IPS-15b (cell line): ENCODE data around the gene CCDC34.
A peak's percentile ranks its signal among the peaks of the same experiment; 100 is the strongest.
"Not testable (repeated sequence)": the region's sequence is repeated elsewhere in the genome, so short reads cannot be mapped to it uniquely, and the experiment has no call there.

Experiments used
- H3K27me3 ChIP-seq: one replicate; pipeline ENCODE4 v1.6.1; 2013; ENCODE audit warnings: low read length; ENCODE audit not compliant: control insufficient read depth, insufficient read depth
- H3K36me3 ChIP-seq: one replicate; pipeline ENCODE4 v1.6.1; 2013; ENCODE audit warnings: low read length; ENCODE audit not compliant: control insufficient read depth, insufficient read depth
- H3K4me1 ChIP-seq: one replicate; pipeline ENCODE4 v1.6.1; 2013; ENCODE audit warnings: mild to moderate bottlenecking, low read length; ENCODE audit not compliant: control insufficient read depth, insufficient read depth
- H3K4me3 ChIP-seq: one replicate; pipeline ENCODE4 v1.5.1; 2013; ENCODE audit warnings: low read depth, low read length
- H3K9ac ChIP-seq: one replicate; pipeline ENCODE4 v1.6.1; 2013; ENCODE audit warnings: low read depth, mild to moderate bottlenecking, low read length
- H3K9me3 ChIP-seq: one replicate; pipeline ENCODE4 v1.6.1; 2013; ENCODE audit warnings: mild to moderate bottlenecking, low read length; ENCODE audit not compliant: control insufficient read depth, insufficient read depth

Gene CCDC34

GRCh38 chr11:27356624-27357222 lies 6.3 kb downstream of the CCDC34 start:
- no peaks in the 10 kb centered on the region for H3K36me3 ChIP-seq
- no peaks in the 10 kb centered on the region for H3K9me3 ChIP-seq
- no peaks in the 10 kb centered on the region for H3K27me3 ChIP-seq
- no peak overlapping the region for H3K9ac ChIP-seq
- H3K4me3 ChIP-seq, result no peak overlapping the region
- peaks cover 20% of the 10 kb centered on the region for H3K4me1 ChIP-seq

- H3K27me3 ChIP-seq, result no peaks in the 10 kb centered on the region
- no peak overlapping the region for H3K9ac ChIP-seq
- no peak overlapping the region for H3K4me3 ChIP-seq
- no peaks in the 10 kb centered on the region for H3K36me3 ChIP-seq
- H3K9me3 ChIP-seq, result no peaks in the 10 kb centered on the region
- peaks cover 28% of the 10 kb centered on the region for H3K4me1 ChIP-seq
Observed at GRCh38 chr11:27355575-27356104, 7.4 kb downstream of the CCDC34 start.

GRCh38 chr11:27354359-27354965 lies 8.6 kb downstream of the CCDC34 start:
- Histone ChIP-seq H3K4me3 (no peak overlapping the region), H3K27me3 (no peaks in the 10 kb centered on the region), H3K36me3 (no peaks in the 10 kb centered on the region), H3K9ac (no peak overlapping the region), H3K9me3 (no peaks in the 10 kb centered on the region), H3K4me1 (peaks cover 37% of the 10 kb centered on the region)

- H3K4me1 ChIP-seq, result peaks cover 40% of the 10 kb centered on the region
- H3K9ac ChIP-seq, result no peak overlapping the region
- no peaks in the 10 kb centered on the region for H3K9me3 ChIP-seq
- no peaks in the 10 kb centered on the region for H3K36me3 ChIP-seq
- no peaks in the 10 kb centered on the region for H3K27me3 ChIP-seq
- H3K4me3 ChIP-seq, result no peak overlapping the region
Observed at GRCh38 chr11:27353593-27354358, 9.2 kb downstream of the CCDC34 start.

GRCh38 chr11:27352781-27353180 lies 10.2 kb downstream of the CCDC34 start:
- H3K27me3 ChIP-seq, result no peaks in the 10 kb centered on the region
- H3K36me3 ChIP-seq, result no peaks in the 10 kb centered on the region
- H3K4me1 ChIP-seq, result peaks cover 36% of the 10 kb centered on the region
- H3K4me3 ChIP-seq, result no peak overlapping the region
- no peaks in the 10 kb centered on the region for H3K9me3 ChIP-seq
- no peak overlapping the region for H3K9ac ChIP-seq

GRCh38 chr11:27350511-27350910 lies 12.5 kb downstream of the CCDC34 start:
- Histone ChIP-seq H3K9me3 (no peaks in the 10 kb centered on the region), H3K4me3 (no peak overlapping the region), H3K36me3 (no peaks in the 10 kb centered on the region), H3K4me1 (peaks cover 46% of the 10 kb centered on the region), H3K9ac (no peak overlapping the region), H3K27me3 (no peaks in the 10 kb centered on the region)

- no peaks in the 10 kb centered on the region for H3K27me3 ChIP-seq
- no peak overlapping the region for H3K4me3 ChIP-seq
- H3K9ac ChIP-seq, result no peak overlapping the region
- no peaks in the 10 kb centered on the region for H3K9me3 ChIP-seq
- H3K36me3 ChIP-seq, result no peaks in the 10 kb centered on the region
- peaks cover 46% of the 10 kb centered on the region for H3K4me1 ChIP-seq
Observed at GRCh38 chr11:27349919-27350318, 13.1 kb downstream of the CCDC34 start.

- no peaks in the 10 kb centered on the region for H3K27me3 ChIP-seq
- H3K9ac ChIP-seq, result no peak overlapping the region
- no peaks in the 10 kb centered on the region for H3K9me3 ChIP-seq
- no peak overlapping the region for H3K4me3 ChIP-seq
- peaks cover 38% of the 10 kb centered on the region for H3K4me1 ChIP-seq
- no peaks in the 10 kb centered on the region for H3K36me3 ChIP-seq
Observed at GRCh38 chr11:27348340-27348873, 14.6 kb downstream of the CCDC34 start.

GRCh38 chr11:27347359-27348339 lies 15.4 kb downstream of the CCDC34 start:
- Histone ChIP-seq H3K9me3 (no peaks in the 10 kb centered on the region), H3K4me3 (peak overlapping the region; percentile 10), H3K4me1 (peaks cover 38% of the 10 kb centered on the region), H3K9ac (no peak overlapping the region), H3K36me3 (no peaks in the 10 kb centered on the region), H3K27me3 (no peaks in the 10 kb centered on the region)

GRCh38 chr11:27339941-27340340 lies 23.1 kb downstream of the CCDC34 start:
- H3K9ac ChIP-seq, result no peak overlapping the region
- no peaks in the 10 kb centered on the region for H3K4me1 ChIP-seq
- no peaks in the 10 kb centered on the region for H3K9me3 ChIP-seq
- H3K4me3 ChIP-seq, result no peak overlapping the region
- no peaks in the 10 kb centered on the region for H3K36me3 ChIP-seq
- H3K27me3 ChIP-seq, result no peaks in the 10 kb centered on the region

- H3K4me1 ChIP-seq, result peaks cover 10% of the 10 kb centered on the region
- H3K9me3 ChIP-seq, H3K36me3 ChIP-seq, H3K4me3 ChIP-seq, H3K9ac ChIP-seq, H3K27me3 ChIP-seq: not testable (repeated sequence)
Observed at GRCh38 chr11:27334764-27335163, 28.3 kb downstream of the CCDC34 start.
